Inflammatory macrophage (primary cell): ENCODE data around the gene MAGEB4.
A peak's percentile ranks its signal among the peaks of the same experiment; 100 is the strongest.
"Not testable (repeated sequence)": the region's sequence is repeated elsewhere in the genome, so short reads cannot be mapped to it uniquely, and the experiment has no call there.

Experiments
- DNase-seq, 2 donors: peaks; one replicate each; pipeline ENCODE4 v3.0.0-alpha.2; 2020 to 2022
- total RNA-seq, 18 experiments: gene quantifications; one replicate each; lab custom pipeline; 2026; ENCODE audit warnings: mixed read lengths in 6 of 18, inconsistent platforms in 2 of 18; lab: John Stamatoyannopoulos, UW

MAGEB4 gene
- 0 reads per million in 18 experiments for total RNA-seq

- DNase-seq, result no peak
Observed at GRCh38 chrX:30241724-30242415, at the start of gene MAGEB4. Gene MAGEB4 (plus strand): TSS chrX:30242000. CDS start chrX:30242136, 136 bp downstream.

GRCh38 chrX:30193910-30194309, 47.9 kb upstream of the MAGEB4 start:
- DNase-seq, result not testable (repeated sequence)

GRCh38 chrX:30196322-30196721, 45.5 kb upstream of the MAGEB4 start:
- no peak for DNase-seq

- no peak for DNase-seq
Observed at GRCh38 chrX:30212172-30212571, 29.6 kb upstream of the MAGEB4 start.

GRCh38 chrX:30215357-30215843, 26.4 kb upstream of the MAGEB4 start, which contains the start of gene MAGEB2:
Gene MAGEB2 (plus strand): TSS chrX:30215563. CDS start chrX:30218581, 3,018 bp downstream.
- DNase-seq, result no peak

- DNase-seq, result no peak
Observed at GRCh38 chrX:30217465-30217864, 24.3 kb upstream of the MAGEB4 start.

GRCh38 chrX:30219372-30219771, 22.4 kb upstream of the MAGEB4 start:
- DNase-seq, result no peak

GRCh38 chrX:30220661-30221060, 21.1 kb upstream of the MAGEB4 start:
- no peak for DNase-seq

GRCh38 chrX:30224536-30224935, 17.3 kb upstream of the MAGEB4 start:
- DNase-seq, result no peak

GRCh38 chrX:30228526-30228925, 13.3 kb upstream of the MAGEB4 start:
- DNase-seq, result no peak

- no peak for DNase-seq
Observed at GRCh38 chrX:30230395-30230794, 11.4 kb upstream of the MAGEB4 start, which contains the start of gene MAGEB3. Gene MAGEB3 (plus strand): TSS chrX:30230657. CDS start chrX:30235925, 5,268 bp downstream.

- no peak for DNase-seq
Observed at GRCh38 chrX:30246769-30247489, 5.1 kb downstream of the MAGEB4 start, which contains the start of gene MAGEB1. Gene MAGEB1 (plus strand): TSS chrX:30247146. CDS start chrX:30250494, 3,348 bp downstream.

GRCh38 chrX:30248854-30249253, 7.1 kb downstream of the MAGEB4 start:
- no peak for DNase-seq

- DNase-seq, result no peak
Observed at GRCh38 chrX:30253257-30253656, 11.5 kb downstream of the MAGEB4 start.

GRCh38 chrX:30259927-30260326, 18.1 kb downstream of the MAGEB4 start:
- no peak for DNase-seq

GRCh38 chrX:30261012-30261411, 19.2 kb downstream of the MAGEB4 start:
- DNase-seq, result no peak

- DNase-seq, result no peak
Observed at GRCh38 chrX:30262763-30263162, 21.0 kb downstream of the MAGEB4 start.

- no peak for DNase-seq
Observed at GRCh38 chrX:30270639-30271038, 28.8 kb downstream of the MAGEB4 start.

GRCh38 chrX:30275498-30275897, 33.7 kb downstream of the MAGEB4 start:
- DNase-seq, result no peak

- DNase-seq, result peak; percentile 11 to 58
Observed at GRCh38 chrX:30278365-30278764, 36.6 kb downstream of the MAGEB4 start.

GRCh38 chrX:30280428-30280827, 38.6 kb downstream of the MAGEB4 start:
- no peak for DNase-seq

- no peak for DNase-seq
Observed at GRCh38 chrX:30282527-30282926, 40.7 kb downstream of the MAGEB4 start.

- DNase-seq, result peak; percentile 32 to 43
Observed at GRCh38 chrX:30283456-30284200, 41.8 kb downstream of the MAGEB4 start.
